SU-DHL-6 (cell line): ENCODE data around the gene IKZF2.
A peak's percentile ranks its signal among the peaks of the same experiment; 100 is the strongest.

Source experiments
- H2AFZ ChIP-seq: fragments of 200-600 bp; sonication (generic); 2 replicates; pipeline ENCODE4 v1.6.1; 2014; ENCODE audit warnings: low read depth, mild to moderate bottlenecking, moderate library complexity, mixed read lengths, antibody characterized with exemption, low read length; ENCODE audit not compliant: severe bottlenecking
- H3F3A ChIP-seq: fragments of 200-600 bp; shearing (Covaris generic); 2 replicates; pipeline ENCODE4 v1.6.0; 2016; ENCODE audit warnings: antibody characterized with exemption, mild to moderate bottlenecking; ENCODE audit not compliant: insufficient read depth
- H3K27ac ChIP-seq: fragments of 200-600 bp; sonication (generic); 2 replicates; pipeline ENCODE4 v1.5.1; 2016; ENCODE audit warnings: low read depth, mild to moderate bottlenecking, low read length, moderate library complexity, mixed read lengths
- H3K27me3 ChIP-seq: fragments of 200-600 bp; sonication (generic), shearing (Covaris generic); 2 replicates; pipeline ENCODE4 v1.6.0; 2014; ENCODE audit warnings: mild to moderate bottlenecking, low read length
- H3K36me3 ChIP-seq: fragments of 200-600 bp; sonication (generic); 2 replicates; pipeline ENCODE4 v1.6.1; 2014; ENCODE audit warnings: mild to moderate bottlenecking, low read length, mixed read lengths
- H3K4me2 ChIP-seq: fragments of 300-600, 200-600 bp; shearing (Covaris generic), sonication (generic); 2 replicates; pipeline ENCODE4 v1.6.0; 2014; ENCODE audit warnings: low read length, low read depth, mild to moderate bottlenecking; ENCODE audit not compliant: poor library complexity, severe bottlenecking
- H3K4me3 ChIP-seq: fragments of 200-600 bp; sonication (generic); 2 replicates; pipeline ENCODE4 v1.5.1; 2014; ENCODE audit warnings: antibody characterized with exemption, low read length, mild to moderate bottlenecking, mixed read lengths; ENCODE audit not compliant: insufficient read depth, poor library complexity, severe bottlenecking
- H3K79me2 ChIP-seq: fragments of 200-600 bp; sonication (generic); 2 replicates; pipeline ENCODE4 v1.6.1; 2014; ENCODE audit warnings: mild to moderate bottlenecking, low read length, moderate library complexity; ENCODE audit not compliant: insufficient read depth
- H3K9ac ChIP-seq: fragments of 200-600 bp; sonication (generic); 2 replicates; pipeline ENCODE4 v1.7.0; 2014; ENCODE audit warnings: mild to moderate bottlenecking, low read length
- H3K9me2 ChIP-seq: fragments of 200-600 bp; sonication (generic); replicated peaks from 2 replicates; pipeline ENCODE4 v1.6.1; 2014; ENCODE audit warnings: low read length; ENCODE audit not compliant: insufficient read depth
- H3K9me3 ChIP-seq: fragments of 200-600 bp; sonication (generic); 2 replicates; pipeline ENCODE4 v1.6.1; 2014; ENCODE audit warnings: low read length, mixed read lengths; ENCODE audit not compliant: insufficient read depth
- H4K20me1 ChIP-seq: fragments of 200-600 bp; sonication (generic); 2 replicates; pipeline ENCODE4 v1.6.1; 2014; ENCODE audit warnings: low read depth, mild to moderate bottlenecking, antibody characterized with exemption, low read length, moderate library complexity, mixed read lengths
- EZH2phosphoT487 ChIP-seq: fragments of 200-600 bp; sonication (generic), shearing (Covaris generic); conservative IDR thresholded peaks from 2 replicates; pipeline ENCODE4 v1.6.1; 2018; ENCODE audit warnings: mild to moderate bottlenecking, antibody characterized with exemption, low read length, moderate library complexity, mixed read lengths
- TF ChIP-seq, protein P1 (sequence below): fragments of 200-600 bp; sonication (generic); IDR thresholded peaks from one replicate; pipeline ENCODE4 v1.5.1; 2017; ENCODE audit warnings: antibody characterized with exemption, mild to moderate bottlenecking, low read length, moderate library complexity; ENCODE audit not compliant: insufficient read depth, poor library complexity, severe bottlenecking

Gene IKZF2

GRCh38 chr2:213036836-213037235, 114.6 kb downstream of the IKZF2 start:
- H4K20me1 ChIP-seq, result no peaks in the 10 kb centered on the region
- peaks cover 4% of the 10 kb centered on the region; the same call in 1 of the 2 replicates for H3K79me2 ChIP-seq
- H3F3A ChIP-seq, result peaks cover 43% of the 10 kb centered on the region
- H2AFZ ChIP-seq, result no peak overlapping the region
- TF ChIP-seq EZH2phosphoT487, result no peak
- TF ChIP-seq, protein P1, sequence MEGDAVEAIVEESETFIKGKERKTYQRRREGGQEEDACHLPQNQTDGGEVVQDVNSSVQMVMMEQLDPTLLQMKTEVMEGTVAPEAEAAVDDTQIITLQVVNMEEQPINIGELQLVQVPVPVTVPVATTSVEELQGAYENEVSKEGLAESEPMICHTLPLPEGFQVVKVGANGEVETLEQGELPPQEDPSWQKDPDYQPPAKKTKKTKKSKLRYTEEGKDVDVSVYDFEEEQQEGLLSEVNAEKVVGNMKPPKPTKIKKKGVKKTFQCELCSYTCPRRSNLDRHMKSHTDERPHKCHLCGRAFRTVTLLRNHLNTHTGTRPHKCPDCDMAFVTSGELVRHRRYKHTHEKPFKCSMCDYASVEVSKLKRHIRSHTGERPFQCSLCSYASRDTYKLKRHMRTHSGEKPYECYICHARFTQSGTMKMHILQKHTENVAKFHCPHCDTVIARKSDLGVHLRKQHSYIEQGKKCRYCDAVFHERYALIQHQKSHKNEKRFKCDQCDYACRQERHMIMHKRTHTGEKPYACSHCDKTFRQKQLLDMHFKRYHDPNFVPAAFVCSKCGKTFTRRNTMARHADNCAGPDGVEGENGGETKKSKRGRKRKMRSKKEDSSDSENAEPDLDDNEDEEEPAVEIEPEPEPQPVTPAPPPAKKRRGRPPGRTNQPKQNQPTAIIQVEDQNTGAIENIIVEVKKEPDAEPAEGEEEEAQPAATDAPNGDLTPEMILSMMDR, result no peak
- H3K36me3 ChIP-seq, result peaks cover 33% of the 10 kb centered on the region; the same call in 1 of the 2 replicates
- peak overlapping the region; percentile 21; the same call in 1 of the 2 replicates for H3K9ac ChIP-seq
- peak overlapping the region; percentile 87 for H3K4me2 ChIP-seq
- no peaks in the 10 kb centered on the region for H3K27me3 ChIP-seq
- peak overlapping the region; percentile 92 for H3K27ac ChIP-seq
- H3K9me2 ChIP-seq, result no peaks in the 10 kb centered on the region
- H3K4me3 ChIP-seq, result peak overlapping the region; percentile 26
- no peaks in the 10 kb centered on the region for H3K9me3 ChIP-seq

GRCh38 chr2:213034585-213034984, 116.8 kb downstream of the IKZF2 start:
- TF ChIP-seq, protein P1, result no peak
- no peak for TF ChIP-seq EZH2phosphoT487
- Histone ChIP-seq H3K27me3 (no peaks in the 10 kb centered on the region), H3K4me2 (no peak overlapping the region), H3K9ac (no peak overlapping the region), H3K36me3 (peaks cover 40% of the 10 kb centered on the region), H3K79me2 (peaks cover 4% of the 10 kb centered on the region; the same call in 1 of the 2 replicates), H2AFZ (no peak overlapping the region), H3K4me3 (no peak overlapping the region), H3K9me3 (no peaks in the 10 kb centered on the region), H3K27ac (no peak overlapping the region), H3K9me2 (no peaks in the 10 kb centered on the region), H3F3A (peaks cover 36% of the 10 kb centered on the region), H4K20me1 (no peaks in the 10 kb centered on the region)

DNA sequence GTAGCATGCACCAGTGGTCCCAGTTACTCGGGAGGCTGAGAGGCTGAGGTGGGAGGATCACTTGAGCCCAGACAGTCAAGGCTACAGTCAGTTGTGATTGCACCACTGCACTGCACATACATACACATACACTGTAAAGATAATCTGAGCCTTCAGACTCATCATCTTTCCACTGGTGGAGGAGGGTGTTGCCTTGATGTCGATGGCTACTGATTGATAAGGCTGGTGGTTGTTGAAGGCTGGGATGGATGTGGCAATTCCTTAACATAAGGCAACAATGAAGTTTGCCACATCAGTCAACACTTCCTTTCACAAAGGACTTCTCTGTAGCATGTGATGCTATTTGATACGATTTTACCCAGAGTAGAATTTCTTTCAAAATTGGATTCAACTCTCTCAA, 118.8 kb downstream of the IKZF2 start:
- Histone ChIP-seq H3K27ac (no peak overlapping the region), H4K20me1 (no peaks in the 10 kb centered on the region), H2AFZ (no peak overlapping the region), H3K36me3 (peaks cover 36% of the 10 kb centered on the region), H3K4me2 (no peak overlapping the region), H3K9ac (no peak overlapping the region), H3K79me2 (peaks cover 4% of the 10 kb centered on the region; the same call in 1 of the 2 replicates), H3K9me2 (no peaks in the 10 kb centered on the region), H3F3A (peaks cover 17% of the 10 kb centered on the region; the same call in 1 of the 2 replicates), H3K4me3 (no peak overlapping the region), H3K27me3 (no peaks in the 10 kb centered on the region), H3K9me3 (no peaks in the 10 kb centered on the region)
- TF ChIP-seq EZH2phosphoT487, result no peak
- TF ChIP-seq, protein P1, result no peak
